Stimulated activated CD4-positive, alpha-beta T cell treated with anti-CD3 and anti-CD28 coated beads, Interleukin-15, amount 100 ng/mL, for 24 hours (primary cell): ENCODE measurements around the gene COL15A1.
A peak's percentile ranks its signal among the peaks of the same experiment; 100 is the strongest.

Source experiments
- DNase-seq: peaks from one replicate; pipeline ENCODE4 v3.0.0-alpha.2; 2020

Gene COL15A1

GRCh38 chr9:99040911-99041582, 97.3 kb downstream of the COL15A1 start:
- DNase-seq, result no peak

GRCh38 chr9:99041618-99042017, 97.9 kb downstream of the COL15A1 start:
- DNase-seq, result no peak

- no peak for DNase-seq
Observed at GRCh38 chr9:99042620-99043019, 98.9 kb downstream of the COL15A1 start.

DNA sequence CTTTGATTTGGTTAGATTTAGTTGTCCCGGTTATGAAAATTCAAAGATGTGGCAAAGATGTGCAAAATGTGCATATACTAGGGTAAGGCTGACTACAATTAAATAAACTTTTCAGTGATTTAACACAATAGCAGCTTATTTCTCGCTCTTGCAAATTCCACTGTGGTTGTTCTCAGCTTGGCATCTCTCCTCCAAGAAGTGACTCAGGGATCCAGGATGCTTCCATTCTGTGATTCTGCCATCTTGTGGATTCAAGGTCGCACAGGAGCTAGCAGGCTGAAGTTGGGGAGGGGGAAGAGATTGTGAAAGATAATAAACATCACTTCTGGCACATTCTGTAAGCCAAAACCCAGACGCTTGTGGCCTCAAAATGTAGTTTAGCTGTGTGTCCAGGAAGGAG, 101.1 kb downstream of the COL15A1 start:
- DNase-seq, result no peak

GRCh38 chr9:99046068-99046467, 102.4 kb downstream of the COL15A1 start:
- DNase-seq, result no peak

GRCh38 chr9:99046542-99047071, 102.9 kb downstream of the COL15A1 start:
- DNase-seq, result no peak

GRCh38 chr9:99049228-99049627, 105.5 kb downstream of the COL15A1 start:
- no peak for DNase-seq

DNA sequence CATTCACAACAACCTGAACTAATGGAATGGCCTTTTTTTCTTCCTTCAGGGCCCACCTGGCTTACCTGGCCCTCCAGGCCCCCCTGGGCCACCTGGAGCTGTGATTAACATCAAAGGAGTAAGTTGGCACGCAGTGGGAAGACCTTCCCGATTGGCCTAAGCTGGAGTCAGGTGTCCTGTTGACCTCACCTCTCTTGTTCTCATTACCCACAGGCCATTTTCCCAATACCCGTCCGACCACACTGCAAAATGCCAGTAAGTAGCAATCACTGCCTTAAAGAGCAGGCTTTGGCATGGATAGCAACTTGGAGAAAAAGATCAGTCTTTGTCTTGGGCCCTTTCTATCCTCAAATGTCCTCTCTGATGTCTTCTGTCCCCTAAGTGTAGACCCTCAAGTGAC, 105.9 kb downstream of the COL15A1 start:
- DNase-seq, result no peak

- DNase-seq, result no peak
Observed at GRCh38 chr9:99050292-99050911, 106.7 kb downstream of the COL15A1 start.

DNA sequence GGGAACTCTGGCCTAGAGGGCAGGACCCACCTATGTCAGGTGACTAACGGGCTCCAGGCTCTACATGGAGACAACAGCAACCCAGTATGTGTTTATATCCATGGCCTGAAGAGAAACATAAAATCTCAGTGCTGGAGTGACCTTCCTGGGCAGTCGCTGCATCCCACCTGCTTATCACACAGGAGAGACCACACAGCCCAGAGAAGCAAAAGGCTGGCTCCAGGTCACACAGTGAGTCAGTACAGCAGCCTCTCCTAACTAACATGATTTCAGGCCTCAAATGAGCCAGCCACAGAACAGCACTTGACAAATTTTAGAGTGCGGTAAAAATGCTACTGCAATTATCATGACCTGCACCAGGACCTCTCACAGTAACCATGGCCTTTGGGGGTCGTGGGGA, 107.2 kb downstream of the COL15A1 start:
- no peak for DNase-seq

DNA sequence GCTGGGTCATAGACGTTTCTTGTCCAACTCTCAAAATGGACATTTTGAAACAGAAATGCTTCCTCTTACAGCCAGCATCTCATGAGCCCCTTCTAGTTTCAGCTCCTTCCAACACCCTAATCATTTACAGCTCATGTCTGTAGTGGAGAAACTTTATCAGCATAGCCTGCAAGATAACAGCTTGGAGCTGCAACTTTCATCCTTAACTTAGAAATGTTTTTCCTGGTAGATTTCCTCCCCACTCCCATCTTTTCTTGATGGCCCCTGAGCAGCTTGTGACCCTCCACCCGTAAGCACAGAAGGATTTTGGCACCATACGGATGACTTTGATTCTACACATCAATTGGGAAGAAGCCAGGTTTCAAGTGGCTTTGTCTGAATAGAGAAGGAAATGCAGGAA, 107.7 kb downstream of the COL15A1 start:
- no peak for DNase-seq

- DNase-seq, result no peak
Observed at GRCh38 chr9:99051851-99052250, 108.1 kb downstream of the COL15A1 start.

DNA sequence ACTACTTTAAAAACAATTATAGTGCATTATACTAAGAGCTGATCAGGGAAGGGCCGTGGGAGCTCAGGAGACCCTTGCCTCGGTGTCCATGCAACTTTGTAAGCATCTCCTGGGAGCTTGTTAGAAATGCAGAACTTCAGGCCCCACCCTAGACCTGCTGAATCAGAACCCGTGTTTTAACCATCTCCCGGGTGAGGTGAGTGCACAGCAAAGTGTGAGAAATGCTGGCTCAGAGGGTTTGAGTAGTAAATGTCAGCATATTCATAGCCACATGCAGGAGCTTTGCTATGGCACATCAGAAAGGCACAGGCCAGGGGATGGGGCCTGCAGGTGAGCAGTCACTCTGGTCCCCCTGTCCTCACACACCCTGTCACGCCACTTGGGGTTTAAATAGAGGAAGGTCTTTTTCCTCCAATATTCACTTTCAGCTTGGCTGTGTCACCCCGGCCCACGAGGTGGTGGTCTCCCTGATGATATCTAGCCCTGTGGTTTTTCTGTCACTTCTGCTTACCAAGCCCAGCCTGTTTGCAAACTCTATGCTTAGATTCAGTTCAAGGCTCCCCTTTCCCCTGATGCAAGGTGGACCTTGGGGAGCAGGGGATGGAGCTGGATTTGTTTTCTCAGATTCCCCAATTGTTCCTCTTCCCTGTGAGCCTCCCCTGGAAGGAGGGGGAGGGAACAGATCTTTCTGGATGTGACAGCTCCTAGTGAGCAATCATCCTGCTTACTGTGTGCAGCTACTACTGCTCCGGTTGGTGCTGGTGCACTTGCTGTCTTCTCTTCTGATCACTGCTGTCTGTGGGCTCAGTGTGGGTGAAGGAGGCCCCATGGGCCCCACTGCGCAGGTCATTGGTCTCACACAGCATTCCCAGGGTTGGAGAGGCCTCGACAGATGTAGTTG, 109.4 kb downstream of the COL15A1 start:
- DNase-seq, result no peak

DNA sequence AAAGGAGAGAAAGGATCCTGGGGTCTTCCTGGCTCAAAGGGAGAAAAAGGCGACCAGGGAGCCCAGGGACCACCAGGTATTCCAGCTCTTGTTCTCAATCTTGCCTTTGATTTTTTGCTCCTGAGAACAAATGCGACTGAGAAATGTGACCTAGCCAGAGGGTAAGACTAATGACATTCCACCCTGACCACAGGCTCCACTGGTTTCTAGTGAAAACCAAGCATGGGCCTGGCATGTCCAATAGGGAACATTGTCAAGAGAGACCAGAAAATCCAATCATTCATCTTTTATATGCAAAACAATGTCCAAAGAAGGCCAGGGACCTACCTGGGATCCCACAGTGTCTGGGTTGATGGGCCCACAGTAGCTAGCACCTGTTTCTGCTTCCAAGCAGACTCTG, 110.9 kb downstream of the COL15A1 start:
- no peak for DNase-seq

DNA sequence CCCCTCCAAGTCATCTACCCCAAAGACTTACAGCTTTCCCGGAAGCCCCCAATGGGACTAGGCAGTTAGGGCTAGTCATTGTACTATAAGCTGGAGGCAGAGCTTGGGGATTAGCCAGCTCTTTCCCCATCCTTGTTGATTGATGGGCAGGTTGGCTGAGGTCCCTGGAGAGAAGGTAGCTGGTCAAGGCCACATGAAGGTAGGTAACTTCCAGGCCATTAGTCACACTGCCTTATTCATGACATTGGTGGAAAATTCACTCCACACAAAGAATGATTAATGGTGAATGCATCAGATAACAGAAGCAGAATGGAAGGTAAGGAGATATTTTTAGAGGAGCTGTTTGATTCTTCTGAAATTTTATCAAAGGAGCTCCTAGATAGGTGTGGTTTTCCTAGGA, 111.7 kb downstream of the COL15A1 start:
- no peak for DNase-seq

DNA sequence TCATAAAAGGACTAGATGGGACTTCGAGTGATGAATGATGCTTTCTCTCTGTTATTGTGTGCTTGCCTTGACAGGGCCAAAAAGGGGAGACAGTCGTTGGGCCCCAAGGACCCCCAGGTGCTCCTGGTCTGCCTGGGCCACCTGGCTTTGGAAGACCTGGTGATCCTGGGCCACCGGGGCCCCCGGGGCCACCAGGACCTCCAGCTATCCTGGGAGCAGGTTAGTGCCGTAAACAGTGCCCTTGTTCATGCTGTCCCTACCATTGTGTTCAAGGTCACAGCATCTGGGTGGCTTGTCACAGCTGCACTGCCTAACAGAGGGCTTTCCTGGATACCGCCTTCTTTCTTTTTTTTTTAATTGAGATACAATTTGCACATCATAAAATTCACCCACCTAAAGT, 112.5 kb downstream of the COL15A1 start:
- DNase-seq, result no peak

- DNase-seq, result peak; percentile 42
Observed at GRCh38 chr9:99056886-99057664, 113.4 kb downstream of the COL15A1 start.

- DNase-seq, result peak; percentile 79
Observed at GRCh38 chr9:99057665-99058625, 114.2 kb downstream of the COL15A1 start.

DNA sequence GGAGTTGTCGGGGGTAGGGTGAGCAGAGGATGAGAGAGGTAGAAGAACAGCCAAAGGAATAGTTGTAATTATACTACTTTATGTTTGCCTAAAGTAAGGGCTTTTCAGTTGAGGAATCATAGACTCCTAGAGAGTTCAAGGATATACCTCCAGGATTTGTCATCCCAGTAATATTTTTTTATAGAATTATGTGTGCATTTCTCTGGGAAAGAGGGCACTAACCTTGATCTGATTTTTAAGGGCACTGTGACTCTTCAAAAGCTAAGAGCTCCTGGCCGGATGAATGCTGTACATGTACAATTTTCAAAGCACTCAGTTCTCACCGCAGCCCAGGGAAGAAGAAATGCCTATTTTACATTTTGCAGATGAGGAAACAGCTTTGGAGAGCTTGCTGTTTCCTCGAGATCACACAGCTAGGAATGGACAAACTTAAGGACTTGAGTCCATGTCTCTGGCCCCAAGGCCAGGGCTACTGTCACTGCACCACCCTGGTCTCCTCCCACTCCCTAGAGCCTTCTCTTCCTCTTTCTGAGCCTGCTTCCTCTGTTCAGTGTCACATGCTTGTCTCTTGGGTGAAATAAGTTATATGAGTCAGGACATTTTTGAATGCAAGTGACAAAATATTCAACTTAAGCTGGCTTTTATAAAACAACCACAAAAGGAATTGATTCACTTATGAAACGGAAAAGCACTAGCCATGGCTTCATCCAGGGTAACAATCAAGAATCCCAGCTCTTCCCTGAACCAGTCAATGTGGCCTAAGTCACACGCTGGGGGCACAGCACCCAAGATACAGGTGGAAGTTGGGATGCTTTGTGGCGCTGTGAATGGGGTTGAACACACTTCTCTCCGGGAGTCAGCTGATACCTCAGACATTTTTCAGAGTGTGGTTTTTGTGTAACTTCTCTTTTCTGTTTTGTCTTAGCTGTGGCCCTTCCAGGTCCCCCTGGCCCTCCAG, 115.5 kb downstream of the COL15A1 start:
- no peak for DNase-seq

GRCh38 chr9:99060621-99061020, 116.9 kb downstream of the COL15A1 start:
- DNase-seq, result no peak
